Osteoblast (primary cell): ENCODE measurements around the gene TUBB1. TPM values are rescaled to one million over a fixed set of nuclear protein-coding genes. Genes with fewer than 3 reads are reported as not detected.

ENCODE experiments used
- DNase-seq: peaks from one replicate; pipeline ENCODE4 v3.0.0; 2011; ENCODE audit warnings: low spot score, mixed read lengths; ENCODE audit not compliant: insufficient read length; ENCODE audit errors: missing footprints
- H2AFZ ChIP-seq: 2 replicates; pipeline ENCODE4 v1.6.0; 2011; ENCODE audit warnings: mild to moderate bottlenecking, low read length
- H3K27ac ChIP-seq: 2 replicates; pipeline ENCODE4 v1.5.1; 2011; ENCODE audit warnings: mild to moderate bottlenecking, low read depth, low read length, moderate library complexity
- H3K27me3 ChIP-seq: 2 replicates; pipeline ENCODE4 v1.6.0; 2012; ENCODE audit warnings: mild to moderate bottlenecking, control low read depth, inconsistent platforms, low read length, moderate library complexity; ENCODE audit not compliant: insufficient read depth
- H3K36me3 ChIP-seq: 2 replicates; pipeline ENCODE4 v1.5.1; 2011; ENCODE audit warnings: mild to moderate bottlenecking, low read length, control low read depth, moderate library complexity; ENCODE audit not compliant: insufficient read depth
- H3K4me1 ChIP-seq: 2 replicates; pipeline ENCODE4 v1.5.1; 2011; ENCODE audit warnings: mild to moderate bottlenecking, low read length, control low read depth, moderate library complexity; ENCODE audit not compliant: insufficient read depth
- H3K4me2 ChIP-seq: 2 replicates; pipeline ENCODE4 v1.6.0; 2011; ENCODE audit warnings: mild to moderate bottlenecking, low read length; ENCODE audit not compliant: insufficient read depth
- H3K4me3 ChIP-seq: fragments of 200-600 bp; sonication (generic); 3 replicates; pipeline ENCODE4 v1.5.1; 2012; ENCODE audit warnings: mild to moderate bottlenecking, low read length, inconsistent platforms; ENCODE audit not compliant: insufficient read depth
- H3K79me2 ChIP-seq: 2 replicates; pipeline ENCODE4 v1.6.0; 2012; ENCODE audit warnings: mild to moderate bottlenecking, low read length, control low read depth, inconsistent platforms; ENCODE audit not compliant: insufficient read depth
- H3K9me3 ChIP-seq: 2 replicates; pipeline ENCODE4 v1.5.1; 2011; ENCODE audit warnings: low read depth, low read length, control low read depth
- H4K20me1 ChIP-seq: 2 replicates; pipeline ENCODE4 v1.6.0; 2012; ENCODE audit warnings: mild to moderate bottlenecking, low read length, control low read depth; ENCODE audit not compliant: insufficient read depth
- total RNA-seq: library from RNA; depleted of rRNA; stranded (reverse); fragments of >200 nt; gene quantifications from 2 replicates; pipeline ENCODE4 v1.2.3, GENCODE V29; 2012
- TF ChIP-seq, protein P1 (sequence below): IDR thresholded peaks from 2 replicates; pipeline ENCODE4 v1.5.1; 2011; ENCODE audit warnings: mild to moderate bottlenecking, low read depth, low read length, moderate library complexity; ENCODE audit errors: extremely low read depth

TUBB1 gene
- total RNA-seq, 1 donor = not detected

DNA sequence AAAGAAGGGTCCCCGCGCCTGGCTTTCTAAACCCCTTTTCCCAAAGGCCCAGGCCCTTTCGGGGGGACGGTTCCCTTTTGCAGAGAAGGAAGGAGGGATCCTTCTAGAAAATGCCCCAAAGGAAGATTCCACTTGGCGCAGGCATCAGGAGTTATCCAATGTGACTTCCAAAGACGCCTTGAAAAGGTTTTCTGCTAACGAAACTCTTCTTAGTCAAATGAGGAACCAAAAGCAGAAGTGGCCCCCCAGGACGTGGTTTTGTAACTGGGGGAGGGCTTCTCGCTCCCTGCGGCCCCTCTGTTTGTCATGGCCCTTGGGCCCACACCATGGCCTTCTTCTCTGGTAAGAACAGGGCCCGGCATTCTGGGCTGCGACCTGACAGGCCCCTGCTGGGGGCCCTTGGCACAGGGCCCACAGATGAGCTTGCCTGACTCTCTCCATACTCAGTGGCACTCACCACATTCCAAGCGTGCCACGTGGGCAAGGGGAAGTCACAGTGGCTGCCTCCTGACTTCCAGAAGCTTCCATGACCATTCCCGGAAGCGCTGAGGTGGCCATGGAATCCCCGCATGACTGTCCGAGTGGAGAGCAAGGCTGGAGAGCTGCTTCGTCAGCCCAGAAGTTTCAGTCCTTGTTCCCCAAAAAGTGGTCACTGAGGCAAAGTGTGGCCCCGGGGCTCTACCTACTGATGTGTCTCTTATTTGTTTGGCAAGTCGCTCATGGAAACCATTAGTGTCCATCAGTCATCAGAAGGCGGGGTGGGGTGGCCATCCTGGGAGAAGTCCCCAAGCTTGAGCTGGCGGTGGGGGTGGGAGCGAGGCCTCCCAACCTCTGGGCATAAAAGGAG lies 11.3 kb upstream of the TUBB1 start:
- Histone ChIP-seq H3K4me1 (peaks cover 37% of the 10 kb centered on the region), H3K36me3 (peaks cover 24% of the 10 kb centered on the region), H3K4me2 (peak overlapping the region; percentile 92), H3K79me2 (peaks cover 40% of the 10 kb centered on the region), H3K9me3 (no peaks in the 10 kb centered on the region), H3K4me3 (peak overlapping the region; percentile 90), H3K27me3 (no peaks in the 10 kb centered on the region), H3K27ac (no peak overlapping the region), H4K20me1 (peaks cover 18% of the 10 kb centered on the region), H2AFZ (no peak overlapping the region)
- peak; percentile 69 for DNase-seq
- TF ChIP-seq, protein P1, sequence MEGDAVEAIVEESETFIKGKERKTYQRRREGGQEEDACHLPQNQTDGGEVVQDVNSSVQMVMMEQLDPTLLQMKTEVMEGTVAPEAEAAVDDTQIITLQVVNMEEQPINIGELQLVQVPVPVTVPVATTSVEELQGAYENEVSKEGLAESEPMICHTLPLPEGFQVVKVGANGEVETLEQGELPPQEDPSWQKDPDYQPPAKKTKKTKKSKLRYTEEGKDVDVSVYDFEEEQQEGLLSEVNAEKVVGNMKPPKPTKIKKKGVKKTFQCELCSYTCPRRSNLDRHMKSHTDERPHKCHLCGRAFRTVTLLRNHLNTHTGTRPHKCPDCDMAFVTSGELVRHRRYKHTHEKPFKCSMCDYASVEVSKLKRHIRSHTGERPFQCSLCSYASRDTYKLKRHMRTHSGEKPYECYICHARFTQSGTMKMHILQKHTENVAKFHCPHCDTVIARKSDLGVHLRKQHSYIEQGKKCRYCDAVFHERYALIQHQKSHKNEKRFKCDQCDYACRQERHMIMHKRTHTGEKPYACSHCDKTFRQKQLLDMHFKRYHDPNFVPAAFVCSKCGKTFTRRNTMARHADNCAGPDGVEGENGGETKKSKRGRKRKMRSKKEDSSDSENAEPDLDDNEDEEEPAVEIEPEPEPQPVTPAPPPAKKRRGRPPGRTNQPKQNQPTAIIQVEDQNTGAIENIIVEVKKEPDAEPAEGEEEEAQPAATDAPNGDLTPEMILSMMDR = no peak

- TF ChIP-seq, protein P1 = no peak
- Histone ChIP-seq H3K27ac (no peak overlapping the region), H3K4me1 (peaks cover 39% of the 10 kb centered on the region), H2AFZ (no peak overlapping the region), H3K4me2 (no peak overlapping the region), H3K36me3 (peaks cover 15% of the 10 kb centered on the region), H3K79me2 (peaks cover 31% of the 10 kb centered on the region), H3K4me3 (no peak overlapping the region), H4K20me1 (peaks cover 9% of the 10 kb centered on the region), H3K27me3 (no peaks in the 10 kb centered on the region), H3K9me3 (no peaks in the 10 kb centered on the region)
- peak; percentile 69 for DNase-seq
Observed at GRCh38 chr20:59008715-59009336, 10.4 kb upstream of the TUBB1 start.

GRCh38 chr20:59010321-59010994 lies 8.8 kb upstream of the TUBB1 start:
- Histone ChIP-seq H3K4me1 (peaks cover 41% of the 10 kb centered on the region), H3K4me2 (peak overlapping the region; percentile 77)

More at GRCh38 chr20:59010321-59010994, 8.8 kb upstream of the TUBB1 start:
- peaks cover 4% of the 10 kb centered on the region for H4K20me1 ChIP-seq
- peaks cover 2% of the 10 kb centered on the region for H3K36me3 ChIP-seq
- TF ChIP-seq, protein P1 = no peak
- DNase-seq = peak; percentile 82
- no peaks in the 10 kb centered on the region for H3K9me3 ChIP-seq
- H3K79me2 ChIP-seq = peaks cover 14% of the 10 kb centered on the region
- peak overlapping the region; percentile 85 for H2AFZ ChIP-seq
- H3K4me3 ChIP-seq = peak overlapping the region; percentile 53
- H3K27me3 ChIP-seq = no peaks in the 10 kb centered on the region
- H3K27ac ChIP-seq = peak overlapping the region; percentile 93
